NCI-H187 treated with DMSO at 0.1 percent for 48 hours (cell line): Measurements from ENCODE around the gene ITPR3.
A peak's percentile ranks its signal among the peaks of the same experiment; 100 is the strongest.
"Not testable (repeated sequence)": the region's sequence is repeated elsewhere in the genome, so short reads cannot be mapped to it uniquely, and the experiment has no call there.

Source experiments
- DNase-seq: peaks from one replicate; lab custom pipeline; 2025; lab: John Stamatoyannopoulos, UW

ITPR3 gene

GRCh38 chr6:33613795-33614168 is 7.3 kb upstream of the ITPR3 start:
- no peak for DNase-seq

GRCh38 chr6:33616113-33616512 is 5.0 kb upstream of the ITPR3 start:
- no peak for DNase-seq

DNA sequence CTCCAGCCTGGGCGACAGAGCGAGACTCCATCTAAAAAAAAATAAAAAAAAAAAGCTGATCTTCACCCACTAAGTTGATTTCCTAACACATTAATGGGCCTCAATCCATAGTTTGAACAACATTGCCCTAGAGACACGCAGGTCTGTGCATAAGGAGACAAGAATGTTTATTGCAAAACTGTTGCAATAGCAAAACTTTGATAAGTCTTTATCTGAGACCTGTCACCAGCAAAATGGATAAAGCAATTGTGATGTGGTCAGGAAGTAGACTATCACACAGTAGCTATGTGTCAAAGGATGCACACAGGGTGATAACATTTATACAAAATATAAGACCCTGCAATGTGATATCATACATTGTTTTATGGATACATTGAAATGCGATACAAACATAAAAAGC is 4.2 kb upstream of the ITPR3 start:
- no peak for DNase-seq

DNA sequence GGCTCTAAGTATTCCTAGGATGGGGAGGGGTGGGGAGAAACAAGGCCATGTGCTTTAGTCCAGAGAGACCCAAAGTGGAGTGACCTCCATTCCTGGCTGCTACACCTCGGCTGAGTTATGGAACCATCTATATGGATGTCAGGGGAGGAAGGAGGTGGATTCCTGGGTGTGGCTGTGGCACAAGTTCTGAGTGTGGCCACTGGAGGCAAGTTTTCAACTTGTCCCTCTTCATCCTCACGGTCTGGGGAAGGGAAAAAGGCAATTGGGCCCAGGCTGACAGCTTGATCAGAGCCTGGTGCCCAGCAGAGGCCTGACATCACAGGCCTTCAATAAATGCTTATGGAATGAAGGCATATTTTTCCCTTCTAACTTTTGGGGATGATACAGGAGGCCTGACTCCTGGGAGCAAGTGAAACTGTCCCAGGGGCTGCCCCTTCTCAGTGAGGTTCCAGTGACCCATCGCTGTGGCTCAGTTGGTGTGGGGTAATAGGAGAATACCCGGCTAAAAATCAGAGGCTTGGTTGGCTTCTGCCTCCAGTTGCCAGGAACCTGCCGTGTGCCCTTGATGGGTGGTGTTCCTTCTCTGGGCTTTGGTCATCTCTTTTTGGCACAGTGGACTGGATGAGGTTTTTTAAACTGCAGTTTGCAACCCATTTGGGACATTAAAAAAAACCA is 1.8 kb upstream of the ITPR3 start:
- no peak for DNase-seq

- no peak for DNase-seq
These were observed 815 bp upstream of the ITPR3 start for GRCh38 chr6:33620158-33620855.

DNA sequence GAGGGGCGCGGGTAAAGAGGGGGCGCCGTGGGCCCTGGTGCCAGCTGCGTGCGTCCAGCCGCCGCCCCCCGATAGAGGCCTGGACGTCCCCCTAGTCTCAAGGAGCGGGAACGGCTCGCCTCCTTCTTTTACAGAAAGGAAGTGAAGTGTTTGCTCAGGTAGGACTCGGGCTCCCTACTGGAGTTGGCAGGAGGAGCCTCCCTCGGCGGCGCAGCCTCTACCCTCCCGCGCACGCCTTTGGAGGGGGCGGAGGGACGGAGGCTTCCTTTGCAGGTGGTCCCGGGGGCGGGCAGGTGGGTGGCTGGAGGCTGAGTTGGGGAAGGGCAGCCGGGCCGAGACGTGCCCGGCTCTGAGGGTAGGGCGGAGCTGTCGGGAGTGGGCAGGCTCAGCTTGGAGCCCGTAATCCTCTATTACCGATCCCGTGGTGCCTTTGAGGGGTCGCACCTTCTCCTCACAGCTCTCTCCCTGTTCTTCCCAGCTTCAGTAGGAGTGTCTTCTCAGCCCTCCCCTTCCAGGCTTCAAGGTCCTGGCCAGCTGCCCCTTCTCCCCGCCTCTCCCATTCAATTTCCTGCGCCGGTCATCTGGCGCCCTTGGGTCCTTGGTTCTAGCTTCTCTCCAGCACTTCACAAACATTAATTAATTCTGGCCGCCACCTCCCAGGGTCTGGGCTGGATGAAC is 728 bp downstream of the ITPR3 start:
- peak; percentile 25 for DNase-seq

GRCh38 chr6:33622456-33623431 is 1.6 kb downstream of the ITPR3 start:
- no peak for DNase-seq

GRCh38 chr6:33623895-33624381 is 2.8 kb downstream of the ITPR3 start:
- DNase-seq = no peak

DNA sequence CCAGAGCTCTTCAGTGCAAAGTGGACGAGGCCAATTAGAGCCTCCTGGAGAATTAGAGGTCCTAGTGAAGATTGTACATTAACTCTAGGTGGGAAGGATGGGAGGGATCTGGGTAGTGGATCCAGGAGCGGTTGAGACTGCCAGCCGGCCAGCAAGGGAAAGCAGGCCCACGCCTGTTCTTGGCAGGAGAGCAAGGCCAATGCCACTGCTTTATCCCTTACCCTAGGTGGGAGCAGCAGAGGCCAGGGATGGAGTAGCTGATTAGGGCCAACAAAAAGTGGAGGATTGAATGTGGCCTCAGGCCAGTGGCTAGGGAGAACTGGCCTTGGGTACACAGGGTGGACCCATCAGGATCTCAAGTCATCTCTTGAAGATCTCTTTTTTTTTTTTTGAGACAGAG is 3.7 kb downstream of the ITPR3 start:
- no peak for DNase-seq

DNA sequence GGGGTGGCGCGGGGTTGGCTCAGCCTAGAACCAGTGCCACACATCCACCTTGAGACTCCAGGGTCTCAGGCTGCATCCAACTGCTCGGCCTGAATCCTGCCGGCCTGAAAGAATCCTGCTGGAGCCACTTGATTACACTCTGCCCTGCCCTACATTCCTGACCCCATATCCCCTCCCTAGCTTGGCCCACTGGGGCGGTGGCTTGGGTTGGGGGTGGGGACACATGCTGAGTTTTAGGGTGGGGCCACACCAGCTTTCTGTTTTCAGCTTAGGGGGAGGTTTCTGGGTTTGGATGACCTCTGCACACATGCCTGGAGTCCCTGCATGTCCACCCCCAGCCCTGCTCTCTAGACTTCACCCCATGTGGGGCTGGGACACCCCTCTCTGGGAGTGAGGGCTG is 6.8 kb downstream of the ITPR3 start:
- no peak for DNase-seq

DNA sequence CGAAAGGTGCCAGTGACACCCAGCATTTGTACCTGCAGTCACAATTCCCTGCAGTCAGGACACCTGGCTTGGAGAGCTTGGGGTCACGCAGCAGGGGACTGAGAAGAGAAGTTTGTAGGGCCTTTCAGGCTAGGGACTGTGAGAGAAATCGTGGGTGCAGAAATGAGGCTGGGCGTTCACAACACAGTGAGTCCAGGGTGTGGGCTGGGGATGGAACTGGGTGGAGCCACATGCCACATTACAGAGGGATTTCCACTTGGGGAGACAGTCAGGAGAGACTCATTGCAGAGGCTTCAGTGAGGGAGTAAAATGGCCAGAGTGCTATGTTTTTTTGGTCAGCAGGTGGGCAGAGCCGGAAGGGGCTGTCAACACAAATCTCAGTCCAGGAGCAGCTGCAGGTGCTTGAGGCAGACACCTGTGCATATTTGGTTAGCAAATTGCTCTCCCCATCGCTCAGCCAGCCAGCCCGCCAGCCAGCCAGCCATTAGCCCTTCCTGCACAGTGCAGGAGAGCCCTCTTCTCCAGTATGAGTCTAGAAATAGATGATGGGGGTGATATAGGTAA is 7.4 kb downstream of the ITPR3 start:
- DNase-seq = peak; percentile 77

DNA sequence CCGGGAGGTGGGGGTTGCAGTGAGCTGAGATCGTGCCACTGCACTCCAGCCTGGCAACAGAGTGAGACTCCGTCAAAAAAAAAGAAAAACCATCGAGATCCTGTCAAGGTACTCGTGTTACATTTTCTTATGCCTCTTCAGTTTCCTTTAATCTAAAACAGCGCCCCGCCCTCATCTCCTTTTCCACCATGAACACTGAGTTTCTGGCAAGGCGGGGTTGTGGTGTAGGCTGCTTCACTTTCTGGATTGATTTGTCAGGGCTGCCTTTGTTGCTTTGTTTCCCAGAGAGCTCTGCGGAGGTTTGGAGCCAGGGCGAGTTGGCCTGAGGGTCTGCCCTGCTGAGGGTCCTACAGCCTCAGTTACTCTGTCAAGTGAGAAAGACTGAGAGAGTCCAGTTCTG is 8.9 kb downstream of the ITPR3 start:
- DNase-seq = peak; percentile 44

DNA sequence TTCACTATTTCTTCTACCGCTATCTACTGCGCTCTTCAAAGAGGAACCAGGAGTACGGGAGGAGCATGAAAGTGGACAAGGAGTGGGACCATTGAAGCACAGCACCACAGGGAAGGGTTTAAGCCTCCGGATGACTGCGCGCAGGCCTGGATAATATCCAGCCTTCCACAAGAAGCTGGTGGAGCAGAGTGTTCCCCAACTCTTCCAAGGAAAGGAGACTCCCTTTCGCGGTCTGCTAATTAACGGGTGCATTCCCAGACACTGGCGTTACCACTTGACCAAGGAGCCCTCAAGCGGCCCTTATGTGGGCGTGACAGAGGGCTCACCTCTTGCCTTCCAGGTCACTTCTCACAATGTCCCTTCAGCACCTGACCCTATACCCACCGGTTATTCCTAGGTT is 10.4 kb downstream of the ITPR3 start:
- DNase-seq = not testable (repeated sequence)

GRCh38 chr6:33631971-33632557 is 10.9 kb downstream of the ITPR3 start:
- no peak for DNase-seq

GRCh38 chr6:33632558-33633039 is 11.5 kb downstream of the ITPR3 start:
- no peak for DNase-seq

- DNase-seq = no peak
These were observed 12.0 kb downstream of the ITPR3 start for GRCh38 chr6:33633084-33633461.

GRCh38 chr6:33633462-33634158 is 12.5 kb downstream of the ITPR3 start:
- no peak for DNase-seq

DNA sequence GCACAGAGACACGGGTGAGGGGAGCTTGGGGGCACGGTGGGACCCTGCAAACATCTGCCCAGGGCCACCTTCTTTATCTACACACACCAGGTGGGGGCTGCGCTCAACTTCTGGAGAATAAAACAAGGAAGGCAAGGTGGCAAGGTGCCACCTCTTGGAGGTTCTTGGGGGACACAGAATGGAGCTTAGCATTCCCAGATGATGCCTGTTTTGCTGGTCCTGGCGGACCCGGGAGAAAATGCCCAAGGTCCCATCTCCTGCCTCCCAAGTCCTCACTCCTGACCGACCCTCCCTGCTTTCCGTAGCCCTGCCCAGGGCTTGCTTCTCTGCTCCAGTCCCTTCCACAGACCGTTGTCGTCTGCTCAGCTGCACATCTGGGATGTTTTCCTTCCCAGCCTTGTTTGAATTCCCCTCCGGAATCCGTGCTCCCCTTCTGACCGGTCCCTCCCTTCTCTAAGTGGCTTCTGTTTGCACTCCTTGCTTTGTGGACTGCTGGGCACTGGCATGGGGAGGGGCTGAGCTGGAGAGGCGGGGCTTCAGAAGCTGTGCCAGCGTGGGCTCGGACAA is 13.1 kb downstream of the ITPR3 start:
- no peak for DNase-seq

- no peak for DNase-seq
These were observed 13.8 kb downstream of the ITPR3 start for GRCh38 chr6:33634946-33635345.

GRCh38 chr6:33636655-33637054 is 15.5 kb downstream of the ITPR3 start:
- no peak for DNase-seq
